GM13976 (cell line): ENCODE data around the gene KLF4.

Experiments
- DNase-seq: peaks from one replicate; pipeline ENCODE4 v3.0.0; 2012; ENCODE audit warnings: low spot score
- CTCF ChIP-seq: IDR thresholded peaks from 2 replicates; pipeline ENCODE4 v1.5.1; 2012; ENCODE audit warnings: borderline replicate concordance, mild to moderate bottlenecking; ENCODE audit not compliant: insufficient read depth; ENCODE audit errors: extremely low read depth, missing control alignments, control extremely low read depth
- in situ Hi-C: fragments of 300-500 bp; cut with MboI; formaldehyde crosslinking; loops from one replicate; pipeline ENCODE4 v1.12.0; 2022; ENCODE audit warnings: low sequenced_read_pairs, mixed read lengths, inconsistent platforms; ENCODE audit not compliant: unreplicated experiment

Gene KLF4

GRCh38 chr9:107455425-107456135, 34.0 kb downstream of the KLF4 start:
- in situ Hi-C loops, result loop anchor here (25.0 kb wide), 1 partner anchor 1307 kb away; no protein-coding TSS in a partner anchor
- DNase-seq, result no peak
- no peak for TF ChIP-seq CTCF

GRCh38 chr9:107453479-107453878, 36.1 kb downstream of the KLF4 start:
- no peak for DNase-seq
- no peak for TF ChIP-seq CTCF
- in situ Hi-C loops, result loop anchor here (25.0 kb wide), 1 partner anchor 1309 kb away; no protein-coding TSS in a partner anchor

- no peak for DNase-seq
- in situ Hi-C loops, result no loop called here
- no peak for TF ChIP-seq CTCF
Observed at GRCh38 chr9:107447834-107448233, 41.7 kb downstream of the KLF4 start.

GRCh38 chr9:107447081-107447480, 42.5 kb downstream of the KLF4 start:
- no peak for TF ChIP-seq CTCF
- in situ Hi-C loops, result no loop called here

GRCh38 chr9:107446491-107446890, 43.1 kb downstream of the KLF4 start:
- in situ Hi-C loops, result no loop called here
- no peak for TF ChIP-seq CTCF
- no peak for DNase-seq

More at GRCh38 chr9:107447081-107447480, 42.5 kb downstream of the KLF4 start:
- DNase-seq, result no peak

GRCh38 chr9:107443786-107444185, 45.8 kb downstream of the KLF4 start:
- no peak for DNase-seq
- TF ChIP-seq CTCF, result no peak
- in situ Hi-C loops, result no loop called here
